B cell (primary cell): ENCODE results near the gene TUBAL3.

ENCODE experiments used
- CTCF ChIP-seq: fragments of 200-600 bp; IDR thresholded peaks from one replicate; pipeline ENCODE4 v1.8.0; 2022; ENCODE audit warnings: antibody characterized with exemption, mild to moderate bottlenecking
- EZH2 ChIP-seq: IDR thresholded peaks from 2 replicates; pipeline ENCODE4 v1.6.1; 2012; ENCODE audit warnings: borderline replicate concordance, low read depth, mild to moderate bottlenecking, moderate library complexity, low read length; ENCODE audit not compliant: insufficient read depth, poor library complexity, severe bottlenecking

DNA sequence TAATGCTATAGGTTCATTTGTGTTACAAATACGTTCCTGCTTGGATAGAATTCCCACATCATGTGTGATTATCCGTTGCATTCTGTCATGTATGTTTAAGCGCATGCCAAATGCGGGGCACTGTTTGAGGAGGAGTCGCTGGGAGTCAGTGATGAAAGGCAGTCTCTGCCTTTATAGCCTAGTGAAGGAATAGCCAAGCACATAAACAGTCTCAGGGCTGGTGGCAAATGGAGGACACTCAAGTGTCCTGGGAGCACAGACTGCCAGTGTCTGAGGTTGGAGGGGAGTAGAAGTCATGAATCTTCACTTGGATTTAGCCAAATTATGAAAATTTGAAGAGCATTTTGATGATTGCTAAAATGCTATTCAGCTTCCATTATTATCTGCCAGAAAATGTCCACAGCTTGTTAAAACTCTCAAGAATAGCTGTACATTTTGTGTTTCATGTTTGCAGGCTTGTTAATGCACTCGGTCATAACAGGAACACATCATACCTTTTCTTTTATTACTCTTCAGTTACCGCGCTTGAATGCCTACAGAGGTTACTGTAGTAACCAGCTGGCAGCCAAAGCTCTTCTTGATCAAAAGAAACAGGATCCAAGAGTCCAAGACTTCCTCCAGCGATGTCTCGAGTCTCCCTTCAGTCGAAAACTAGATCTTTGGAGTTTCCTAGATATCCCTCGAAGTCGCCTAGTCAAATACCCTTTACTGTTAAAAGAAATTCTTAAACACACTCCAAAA is 49.3 kb upstream of the TUBAL3 start:
- TF ChIP-seq CTCF: no peak
- TF ChIP-seq EZH2: no peak
